NCI-H1436 treated with DMSO at 0.1 percent for 48 hours (cell line): ENCODE data around the gene ESR2.
"Not testable (repeated sequence)": the region's sequence is repeated elsewhere in the genome, so short reads cannot be mapped to it uniquely, and the experiment has no call there.

Experiments used
- DNase-seq: peaks from one replicate; lab custom pipeline; 2025; lab: John Stamatoyannopoulos, UW

The ESR2 gene

DNA sequence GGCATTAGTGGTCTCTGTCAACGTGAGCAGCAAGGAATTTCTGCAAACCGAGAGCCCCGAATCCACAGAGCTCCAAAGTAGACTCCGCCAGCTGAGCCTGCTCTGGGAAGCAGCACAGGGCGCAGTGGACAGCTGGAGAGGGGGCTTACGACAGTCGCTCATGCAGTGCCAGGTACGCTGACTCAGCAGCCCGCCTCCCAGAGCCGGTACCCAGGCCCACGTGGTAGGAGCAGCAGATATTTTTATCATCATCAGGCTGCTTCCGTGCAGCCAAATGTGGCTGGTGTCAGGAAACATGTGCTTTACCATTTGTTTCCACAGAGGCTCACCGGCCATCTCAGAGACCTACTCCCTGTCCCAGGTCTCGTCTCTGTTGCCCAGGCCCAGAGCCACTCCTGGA, 73.7 kb downstream of the ESR2 start:
- DNase-seq: no peak

DNA sequence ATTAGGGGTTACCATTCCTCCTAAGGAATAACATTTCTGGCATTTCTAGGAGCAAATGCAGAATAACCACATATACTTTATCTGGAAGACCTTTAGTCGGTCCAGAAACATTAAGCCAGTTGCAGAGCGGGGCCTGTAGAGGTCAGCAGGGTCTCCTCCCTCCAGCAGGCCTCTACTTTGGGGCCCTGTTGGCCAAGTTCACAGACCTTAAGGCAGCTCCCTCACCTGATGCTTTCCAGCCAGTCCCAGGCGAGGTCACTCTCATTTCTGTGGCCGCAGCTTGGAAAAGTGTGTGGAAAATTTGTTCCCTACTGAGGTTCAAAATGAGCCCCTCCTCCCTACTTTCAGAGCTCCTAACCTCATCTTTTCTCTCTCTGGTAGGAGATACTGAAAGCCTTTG, 74.1 kb downstream of the ESR2 start:
- no peak for DNase-seq

DNA sequence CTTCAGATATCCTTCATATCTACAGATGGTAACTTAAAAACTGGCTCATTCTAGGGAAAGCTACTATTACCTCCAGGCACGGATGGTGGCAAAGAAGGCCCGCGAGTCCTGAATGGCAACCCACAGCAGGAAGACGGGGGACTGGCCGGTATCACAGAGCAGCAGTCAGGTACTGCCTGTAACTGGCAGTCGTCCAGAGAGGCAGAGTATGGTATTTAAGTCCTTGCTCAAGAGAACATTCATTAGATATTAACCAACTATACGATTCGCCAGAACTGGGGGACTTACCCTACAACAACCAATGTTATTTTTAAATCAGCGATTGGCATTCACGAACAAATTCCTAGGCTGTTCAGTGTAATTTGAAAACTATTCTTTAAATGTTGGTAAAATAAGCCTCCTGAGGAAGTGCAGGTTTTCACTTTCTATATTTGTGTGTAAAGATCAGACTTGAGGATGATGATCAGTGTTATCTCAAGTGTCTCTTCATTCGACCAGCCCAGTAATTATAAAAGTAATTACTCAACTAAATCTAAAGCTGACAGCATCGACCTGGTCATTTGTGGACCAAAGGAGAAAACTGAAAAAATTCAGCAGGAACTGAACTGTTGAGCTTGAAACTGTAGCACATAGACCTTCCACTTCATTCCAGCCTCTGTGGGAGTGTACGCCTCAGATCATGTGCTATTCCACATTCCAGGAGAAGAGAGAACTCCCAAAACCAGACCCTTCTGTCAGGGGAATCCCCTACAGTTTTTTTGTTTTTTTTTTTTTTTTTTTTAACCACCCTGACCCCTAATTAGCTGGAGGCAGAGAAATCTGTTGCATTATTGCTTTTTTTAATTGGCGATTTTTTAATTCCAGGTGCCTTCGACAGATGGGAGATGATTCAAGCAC, 75.6 kb downstream of the ESR2 start:
- no peak for DNase-seq

DNA sequence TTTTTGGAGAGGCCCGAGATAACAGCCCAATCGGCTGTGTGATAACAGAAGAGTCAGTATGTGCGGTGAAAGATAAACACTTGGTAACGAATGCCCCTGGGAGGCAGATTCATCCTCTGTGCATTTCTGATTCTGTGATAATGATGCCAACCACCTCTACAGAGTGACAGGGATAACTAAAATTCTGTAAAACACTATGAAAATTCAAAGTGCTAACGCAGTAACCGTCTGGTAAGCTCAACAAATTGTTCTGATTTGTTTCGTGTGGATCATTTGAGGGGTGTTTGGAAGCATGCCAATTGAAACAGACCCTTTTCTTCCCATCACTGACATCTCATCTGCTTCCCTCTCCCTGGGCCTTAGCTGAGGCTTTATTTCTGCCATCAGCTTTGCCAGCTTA, 76.3 kb downstream of the ESR2 start:
- no peak for DNase-seq

DNA sequence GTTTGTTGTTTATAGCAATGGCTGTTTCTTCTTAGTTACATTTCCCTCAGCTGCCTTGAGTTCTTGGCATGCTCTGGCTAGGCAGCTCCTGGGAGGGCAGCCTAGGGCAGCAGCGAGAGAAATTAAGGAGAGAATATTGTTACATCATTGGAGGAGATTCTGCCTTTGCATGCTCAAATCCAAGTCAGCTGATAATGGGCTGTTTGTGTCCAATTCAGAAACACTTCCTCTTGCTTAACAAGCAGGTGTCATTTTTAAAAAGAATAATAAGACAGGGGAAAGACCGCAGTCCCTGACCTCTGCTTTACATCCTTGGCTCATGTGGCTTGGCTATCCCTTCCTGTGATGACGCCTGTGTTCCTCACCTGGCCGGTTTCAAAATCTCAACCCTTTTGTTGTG, 76.9 kb downstream of the ESR2 start:
- DNase-seq: no peak

DNA sequence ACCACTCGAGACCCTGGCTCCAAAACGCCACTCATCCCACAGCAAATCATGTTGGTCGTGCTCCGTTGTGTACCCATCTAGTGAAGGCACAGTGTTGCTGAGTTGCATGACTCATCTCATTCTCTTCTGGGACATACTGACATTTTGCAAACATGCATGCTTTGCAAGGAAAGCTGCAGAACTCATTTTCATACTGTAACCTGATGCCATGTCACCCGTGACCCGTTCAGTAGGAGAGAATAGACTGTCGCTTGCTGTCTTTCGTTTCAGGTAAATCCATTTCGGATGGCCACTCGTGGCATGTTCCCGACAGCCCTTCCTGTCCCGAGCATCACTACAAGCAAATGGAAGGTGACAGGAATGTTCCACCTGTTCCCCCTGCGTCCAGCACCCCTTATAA, 78.2 kb downstream of the ESR2 start:
- DNase-seq: no peak

DNA sequence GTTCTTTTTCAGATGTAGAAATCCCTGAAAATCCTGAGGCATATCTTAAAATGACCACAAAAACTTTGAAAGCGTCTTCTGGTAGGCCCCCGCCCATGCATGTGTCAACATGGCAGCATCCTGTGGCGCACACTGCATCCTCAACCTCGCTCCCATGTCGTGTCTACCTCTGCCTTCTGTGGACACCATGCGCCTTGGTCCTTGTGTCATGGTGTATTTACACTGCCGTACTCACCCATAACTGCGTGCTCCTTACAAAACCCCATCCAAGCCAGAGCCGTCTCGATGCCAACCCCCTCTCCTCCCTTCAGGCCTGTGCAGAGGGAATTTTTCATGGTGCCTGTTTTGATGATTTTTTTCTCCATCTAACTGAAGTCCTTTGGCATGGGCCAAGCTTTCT, 78.9 kb downstream of the ESR2 start:
- no peak for DNase-seq

DNA sequence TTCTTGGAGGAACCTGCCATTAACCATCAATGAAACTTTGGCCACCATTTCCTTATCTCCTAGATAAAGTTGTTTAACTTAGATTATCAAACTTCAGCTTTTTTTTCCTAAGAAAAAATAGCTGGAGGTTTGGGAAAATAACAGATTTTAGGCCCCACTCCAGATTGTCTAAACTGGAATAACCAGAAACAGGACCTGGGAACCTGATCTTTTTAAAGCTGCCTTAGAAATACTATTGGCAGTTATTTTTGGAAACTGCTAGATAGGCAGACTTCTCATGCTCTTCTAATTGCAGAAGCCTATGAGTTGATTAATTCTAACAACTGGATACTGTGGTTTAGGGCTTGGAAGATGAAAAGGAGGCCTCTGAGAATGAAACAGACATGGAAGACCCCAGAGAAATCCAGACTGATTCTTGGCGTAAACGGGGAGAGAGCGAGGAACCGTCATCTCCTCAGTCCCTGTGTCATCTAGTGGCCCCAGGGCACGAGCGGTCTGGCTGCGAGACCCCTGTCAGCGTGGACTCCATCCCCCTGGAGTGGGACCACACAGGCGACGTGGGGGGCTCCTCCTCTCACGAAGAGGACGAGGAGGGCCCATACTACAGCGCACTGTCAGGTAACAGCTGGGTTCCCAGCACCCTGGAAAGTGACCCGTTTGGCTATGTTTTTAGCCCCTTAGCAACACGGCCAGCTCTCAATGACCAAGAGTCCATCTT, 80.2 kb downstream of the ESR2 start:
- DNase-seq: no peak

DNA sequence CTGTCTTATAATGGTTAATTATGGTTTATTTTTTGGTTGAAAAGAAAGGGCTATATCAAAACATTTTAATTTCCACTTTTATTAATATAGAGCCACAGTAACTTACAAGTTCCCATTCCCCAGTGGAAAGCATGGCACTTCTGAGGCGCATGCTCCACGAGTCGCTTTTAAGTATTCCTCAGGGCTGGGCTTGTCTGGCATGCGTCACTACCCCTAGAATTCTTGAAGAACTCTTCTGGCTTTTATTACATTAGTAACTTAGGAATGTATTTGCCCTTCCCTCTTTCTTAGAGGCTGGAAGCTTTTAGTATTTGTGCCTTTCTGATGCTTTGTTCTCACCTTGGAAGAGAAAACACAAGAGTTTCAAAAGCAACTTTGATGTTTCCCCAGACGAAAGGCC, 81.1 kb downstream of the ESR2 start:
- DNase-seq: no peak

DNA sequence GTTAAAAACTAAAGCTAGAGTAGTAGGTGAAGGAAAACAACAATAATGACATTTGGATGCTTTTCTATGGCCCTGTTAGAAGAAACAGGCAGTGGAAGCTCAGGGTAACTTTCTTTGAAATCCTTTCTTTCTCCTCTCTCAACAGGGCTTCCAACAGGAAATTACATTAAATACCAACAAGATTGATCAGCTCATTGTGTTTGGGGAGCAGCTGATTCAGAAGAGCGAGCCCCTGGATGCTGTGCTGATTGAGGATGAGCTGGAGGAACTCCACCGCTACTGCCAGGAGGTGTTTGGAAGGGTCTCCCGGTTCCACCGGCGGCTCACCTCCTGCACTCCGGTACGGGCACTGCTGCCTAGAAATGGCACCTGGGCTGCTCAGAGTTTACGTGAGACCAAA, 81.5 kb downstream of the ESR2 start:
- DNase-seq: no peak

DNA sequence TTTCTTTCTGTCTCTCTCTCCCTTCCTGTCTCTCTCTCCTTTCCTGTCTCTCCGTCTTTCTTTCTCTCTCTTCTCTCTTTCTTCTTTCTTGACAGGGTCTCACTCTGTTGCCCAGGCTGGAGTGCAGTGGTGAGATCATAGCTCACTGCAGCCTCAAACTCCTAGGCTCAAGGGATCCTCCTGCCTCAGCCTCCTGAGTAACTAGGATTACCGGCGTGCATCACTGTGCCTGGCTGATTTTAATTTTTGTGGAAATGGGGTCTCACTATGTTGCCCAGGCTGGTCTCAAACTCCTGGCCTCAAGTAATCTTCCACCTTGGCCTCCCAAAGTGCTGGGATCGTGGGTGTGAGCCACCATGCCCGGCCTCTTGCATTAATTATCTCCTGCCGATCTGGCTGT, 83.3 kb downstream of the ESR2 start:
- DNase-seq: not testable (repeated sequence)

DNA sequence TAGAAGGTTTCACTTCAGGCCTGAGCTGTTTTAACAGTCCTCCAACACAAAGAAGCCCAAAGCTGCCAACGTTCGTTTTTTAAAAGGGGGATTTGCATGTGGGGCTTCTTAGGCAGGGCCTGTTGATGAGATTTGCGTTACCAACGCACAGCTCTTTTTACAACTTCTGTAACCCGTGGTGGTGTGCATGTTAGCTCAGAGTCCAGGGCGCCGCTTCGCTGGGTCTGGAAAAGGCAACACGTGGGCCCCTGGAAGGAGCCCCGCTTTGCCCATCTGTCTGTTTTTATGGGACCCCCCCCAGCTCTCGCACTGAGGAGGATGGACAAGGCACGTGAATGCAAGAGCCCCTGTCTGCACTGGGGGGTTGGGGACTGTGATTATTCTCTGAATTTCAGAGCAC, 84.0 kb downstream of the ESR2 start:
- DNase-seq: no peak

DNA sequence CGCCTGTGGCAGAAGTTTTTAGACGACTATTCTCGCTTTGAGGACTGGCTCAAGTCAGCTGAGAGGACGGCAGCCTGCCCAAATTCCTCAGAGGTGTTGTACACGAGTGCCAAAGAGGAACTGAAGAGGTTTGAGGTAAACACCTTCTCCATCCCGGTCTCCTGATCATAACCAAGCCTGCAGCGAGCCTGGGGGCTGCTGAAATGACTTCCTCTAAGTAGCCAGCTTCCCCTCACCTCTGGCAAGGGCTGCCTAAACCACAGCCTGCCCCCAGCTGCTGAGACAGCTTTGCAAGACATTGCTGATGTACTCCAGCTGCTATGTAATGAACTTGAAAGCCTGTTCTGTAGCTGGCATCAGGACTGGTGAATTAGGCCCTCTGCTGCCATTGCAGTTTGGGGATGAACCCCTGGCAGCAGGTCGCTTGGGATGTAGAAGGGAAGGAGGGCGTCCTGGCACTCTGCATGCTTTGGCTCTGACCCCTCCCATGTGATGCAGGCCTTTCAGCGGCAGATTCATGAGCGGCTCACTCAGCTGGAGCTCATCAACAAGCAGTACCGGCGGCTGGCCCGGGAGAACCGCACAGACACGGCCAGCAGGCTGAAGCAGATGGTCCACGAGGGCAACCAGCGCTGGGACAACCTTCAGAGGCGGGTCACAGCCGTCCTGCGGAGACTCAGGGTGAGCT, 84.6 kb downstream of the ESR2 start:
- DNase-seq: no peak

DNA sequence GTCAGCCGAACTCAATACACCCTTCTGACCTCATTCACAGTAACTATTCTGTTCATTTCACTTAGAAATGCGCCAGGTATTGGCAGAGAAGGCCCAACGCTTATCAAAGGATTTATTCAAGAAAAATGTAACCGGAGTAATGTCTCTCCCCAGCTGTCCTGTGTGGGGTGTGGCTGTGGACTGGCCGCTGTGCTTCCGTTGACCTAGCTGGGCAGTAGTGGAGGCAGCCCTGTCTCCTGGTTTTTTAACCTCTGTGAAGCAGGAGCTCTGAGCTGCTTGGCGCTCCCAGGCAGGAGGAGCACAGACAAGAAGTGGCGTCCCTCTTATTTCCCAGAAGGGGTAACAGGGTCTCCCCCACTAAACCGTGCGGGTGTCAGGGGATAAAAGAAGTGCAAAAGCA, 85.2 kb downstream of the ESR2 start:
- DNase-seq: no peak

DNA sequence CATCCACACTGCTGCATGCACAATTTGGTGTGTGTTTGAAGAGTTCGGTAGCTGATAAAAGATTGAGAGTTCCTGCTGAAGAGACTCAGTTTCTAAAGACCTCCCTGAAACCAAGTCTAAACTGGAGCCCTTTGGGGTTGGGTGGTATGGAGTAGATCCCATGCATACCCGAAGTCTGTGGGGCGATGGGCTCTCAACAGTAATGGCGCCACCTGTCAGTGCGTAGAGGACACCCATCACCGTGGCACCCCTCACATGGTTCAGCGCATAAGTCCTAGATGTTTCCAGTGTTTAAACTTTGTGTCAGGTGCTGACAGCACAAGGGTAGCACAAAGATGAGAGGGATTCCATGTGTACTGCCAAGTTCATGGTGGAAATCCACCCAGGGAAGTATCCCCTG, 85.9 kb downstream of the ESR2 start:
- DNase-seq: no peak

DNA sequence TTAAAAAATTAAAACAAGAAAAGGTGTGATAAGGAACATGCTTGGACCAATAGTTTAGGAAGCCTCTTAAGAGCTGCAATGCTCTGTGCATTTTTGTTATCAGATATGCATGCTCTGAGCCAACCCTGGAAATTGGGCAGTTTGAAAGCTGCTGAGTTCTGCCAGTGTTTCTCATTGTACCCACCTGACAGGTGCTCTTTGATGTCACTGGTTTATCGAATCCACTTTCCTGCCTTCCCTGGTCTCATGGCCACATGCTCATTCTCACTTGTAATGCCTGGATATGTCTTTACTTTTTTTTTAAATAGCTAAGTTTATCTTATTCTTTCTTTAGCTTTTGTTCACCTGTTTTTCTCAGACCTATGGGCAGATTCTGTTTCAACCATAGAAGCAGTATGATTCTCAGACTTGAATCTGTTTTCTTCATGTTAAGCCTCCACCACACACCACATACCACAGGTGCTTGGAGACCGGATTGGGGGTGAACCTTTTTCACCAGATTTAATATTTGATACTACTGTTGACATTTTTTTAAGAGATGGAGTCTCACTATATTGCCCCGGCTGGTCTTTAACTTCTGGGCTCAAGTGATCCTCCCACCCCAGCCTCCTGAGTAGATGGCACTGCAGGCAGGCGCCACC, 90.7 kb downstream of the ESR2 start:
- no peak for DNase-seq

DNA sequence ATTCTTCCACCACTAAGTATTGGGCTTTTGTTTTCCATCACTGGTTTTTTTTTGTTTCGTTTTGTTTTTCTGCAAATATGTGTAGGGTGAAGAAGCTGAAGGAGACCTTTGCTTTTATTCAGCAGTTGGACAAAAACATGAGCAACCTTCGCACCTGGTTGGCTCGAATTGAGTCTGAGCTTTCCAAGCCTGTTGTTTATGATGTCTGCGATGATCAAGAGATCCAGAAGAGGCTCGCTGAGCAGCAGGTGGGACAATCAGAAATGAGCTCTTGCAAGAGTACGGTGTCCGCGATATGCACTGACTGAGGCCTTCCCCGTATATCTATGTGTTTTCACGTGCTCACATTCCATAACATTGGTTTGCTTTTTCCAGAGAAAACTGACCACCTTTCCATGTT, 91.5 kb downstream of the ESR2 start:
- no peak for DNase-seq

DNA sequence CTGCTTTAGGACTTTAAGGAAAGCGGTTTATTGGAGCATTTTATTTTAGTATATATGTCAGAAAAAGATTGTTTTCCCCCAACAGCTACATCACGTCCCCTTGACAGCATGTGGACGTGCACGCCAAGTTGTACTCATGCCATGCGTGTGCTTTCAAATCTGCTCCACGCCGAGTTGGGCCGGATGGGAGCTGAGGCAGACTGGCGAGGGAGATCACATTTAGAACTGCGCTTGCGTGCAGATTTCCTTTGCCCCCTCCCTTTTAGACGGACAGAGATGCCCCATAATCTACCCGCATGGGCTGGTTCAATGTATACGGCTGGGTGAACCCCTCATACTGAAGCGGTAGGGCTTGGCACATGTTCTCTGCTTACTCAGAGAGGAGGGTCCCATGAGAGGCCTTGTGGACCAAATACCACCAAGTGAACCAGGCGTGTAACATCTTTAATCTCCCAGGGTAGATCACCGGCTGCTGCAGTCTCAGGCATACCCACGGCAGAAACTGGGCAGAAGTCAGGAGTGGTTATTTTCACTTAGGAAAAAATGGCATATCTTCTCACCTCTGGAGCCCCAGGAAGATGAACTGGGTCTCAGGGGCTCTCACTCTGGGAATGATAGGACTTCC, 92.1 kb downstream of the ESR2 start:
- no peak for DNase-seq

DNA sequence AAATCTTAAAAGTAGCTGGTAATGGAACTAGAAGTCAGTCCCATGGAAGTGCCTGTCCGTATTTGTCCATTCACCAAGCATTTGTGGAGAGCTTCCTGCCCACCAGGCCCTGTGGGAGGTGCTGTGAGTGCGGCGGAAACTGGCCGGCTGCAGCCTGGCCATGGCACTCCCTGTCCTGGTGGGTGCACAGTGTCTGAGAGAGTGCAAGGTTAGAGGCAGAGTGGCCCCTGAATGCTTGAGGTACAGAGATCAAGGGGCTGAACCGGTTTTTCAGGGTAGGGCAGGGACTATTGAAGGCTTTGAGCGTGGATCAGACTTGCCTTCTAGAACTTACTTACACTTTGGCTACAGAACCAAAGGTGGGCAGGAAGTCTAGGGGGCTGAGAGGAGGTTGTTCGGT, 92.9 kb downstream of the ESR2 start:
- DNase-seq: no peak

DNA sequence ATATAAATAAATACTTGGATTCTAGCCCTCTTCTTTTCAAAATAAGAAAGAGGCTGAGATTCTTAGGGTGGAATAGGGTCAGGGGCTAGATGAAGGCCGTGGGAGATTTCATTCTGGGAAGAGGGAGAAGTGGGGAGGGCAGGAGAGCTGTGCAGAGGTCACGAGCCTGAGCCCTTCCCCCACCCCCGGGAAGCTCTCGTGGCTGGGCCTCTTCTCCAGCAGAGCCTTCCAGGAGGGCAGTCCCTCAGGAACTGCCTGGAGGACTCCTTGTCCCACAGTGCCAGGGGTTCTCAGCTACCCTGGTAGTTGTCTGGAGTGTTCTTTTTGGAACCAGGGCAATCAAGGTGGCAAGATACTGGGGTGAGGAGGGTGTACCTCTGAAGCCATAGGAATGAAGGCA, 94.0 kb downstream of the ESR2 start:
- DNase-seq: no peak

DNA sequence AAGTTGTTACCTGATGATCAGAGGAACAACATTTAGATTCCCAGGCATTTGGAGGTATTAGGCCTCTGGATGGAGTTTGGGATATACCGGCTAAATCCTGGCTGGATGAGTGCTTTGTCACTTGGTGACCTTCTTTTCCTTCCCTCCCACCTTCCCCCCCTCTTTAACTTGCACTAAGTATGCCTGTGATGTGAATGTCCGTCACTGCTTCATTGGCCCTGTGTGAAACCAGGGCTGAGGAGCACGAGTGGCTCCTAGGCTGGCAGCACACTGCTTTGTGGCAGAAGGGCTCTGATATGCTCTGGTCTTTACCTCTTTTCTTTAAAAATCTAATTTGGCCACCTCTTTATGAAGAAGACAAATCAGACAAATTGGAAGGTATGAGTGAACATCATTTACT, 95.7 kb downstream of the ESR2 start:
- no peak for DNase-seq

DNA sequence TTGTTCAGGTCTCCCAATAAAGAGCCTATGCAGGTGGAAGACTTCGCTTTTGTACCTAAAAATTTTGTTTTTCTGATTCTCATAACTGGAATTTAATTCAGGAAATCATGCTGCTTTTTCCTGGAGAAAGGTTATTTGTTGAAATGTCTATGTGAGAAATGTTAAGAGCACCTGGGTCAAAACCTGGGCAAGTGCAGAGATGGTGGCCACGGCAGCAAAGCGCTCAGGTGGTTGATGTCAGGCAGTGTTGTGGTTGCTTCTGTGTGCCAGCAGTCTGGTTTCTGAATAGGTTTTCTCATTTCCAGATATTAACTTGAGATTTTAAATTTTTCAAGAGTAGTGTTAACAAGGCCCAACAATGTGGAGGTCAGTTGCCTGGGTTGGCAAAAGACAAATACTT, 96.2 kb downstream of the ESR2 start:
- DNase-seq: no peak
